Measurements from ENCODE around the gene EAF1. TPM values are rescaled to one million over a fixed set of nuclear protein-coding genes. Genes with fewer than 3 reads are reported as not detected.
"Not testable (repeated sequence)": the region's sequence is repeated elsewhere in the genome, so short reads cannot be mapped to it uniquely, and the experiment has no call there.

EAF1 gene
- total RNA-seq, 1 experiment from 2014 or later, result 20.8 TPM

GRCh38 chr3:15479400-15480224 lies 52.2 kb downstream of the EAF1 start:
- DNase-seq (ENCODE audit: low read depth), result no peak

GRCh38 chr3:15484551-15484950 lies 57.2 kb downstream of the EAF1 start:
- not testable (repeated sequence) for DNase-seq (ENCODE audit: low read depth)

GRCh38 chr3:15486020-15486419 lies 58.6 kb downstream of the EAF1 start:
- DNase-seq (ENCODE audit: low read depth), result no peak

- no peak for DNase-seq (ENCODE audit: low read depth)
Observed at GRCh38 chr3:15486979-15487378, 59.6 kb downstream of the EAF1 start.

GRCh38 chr3:15488002-15488401 lies 60.6 kb downstream of the EAF1 start:
- DNase-seq (ENCODE audit: low read depth), result no peak

- no peak for DNase-seq (ENCODE audit: low read depth)
Observed at GRCh38 chr3:15490158-15490557, 62.8 kb downstream of the EAF1 start.

GRCh38 chr3:15491143-15491542 lies 63.7 kb downstream of the EAF1 start:
- no peak for DNase-seq (ENCODE audit: low read depth)

Other genes with a start within 250 kb of the EAF1 start
- gene CAPN7, start 221.4 kb upstream of the EAF1 start, total RNA-seq (2014; rRNA removed; shearing (Covaris generic)), result 34.1 and 46.3 TPM in 2 replicates
- gene SH3BP5, start 95.0 kb upstream of the EAF1 start, total RNA-seq (2014; rRNA removed; shearing (Covaris generic)), result 20.3 and 21.0 TPM in 2 replicates
- gene METTL6, start 54 bp upstream of the EAF1 start, total RNA-seq (2014; rRNA removed; shearing (Covaris generic)), result 29.3 and 37.2 TPM in 2 replicates
- 0.06 and 0.29 TPM in 2 replicates for gene COLQ, start 94.1 kb downstream of the EAF1 start, total RNA-seq (2014; rRNA removed; shearing (Covaris generic))
- gene HACL1, start 174.0 kb downstream of the EAF1 start, total RNA-seq (2014; rRNA removed; shearing (Covaris generic)), result 26.4 and 34.6 TPM in 2 replicates
- gene BTD, start 174.1 kb downstream of the EAF1 start, total RNA-seq (2014; rRNA removed; shearing (Covaris generic)), result 3.7 and 10.6 TPM in 2 replicates

Measured in Daoy (cell line).